Panc1 (cell line): Measurements from ENCODE around the gene LMAN1L.

ENCODE experiments used
- POLR2AphosphoS5 ChIP-seq: IDR thresholded peaks from 2 replicates; pipeline ENCODE4 v1.6.1; 2012; ENCODE audit warnings: mild to moderate bottlenecking, low read depth, low read length, moderate library complexity
- SIN3A ChIP-seq: IDR thresholded peaks from 2 replicates; pipeline ENCODE4 v1.6.1; 2012; ENCODE audit warnings: low read depth, mild to moderate bottlenecking, low read length, moderate library complexity, borderline replicate concordance; ENCODE audit not compliant: insufficient read depth
- TCF7L2 ChIP-seq: IDR thresholded peaks from 2 replicates; pipeline ENCODE4 v1.6.1; 2011; ENCODE audit warnings: mild to moderate bottlenecking, low read depth, low read length, inconsistent platforms
- TF ChIP-seq, protein P1 (sequence below): fragments of 450-650 bp; IDR thresholded peaks from 2 replicates; pipeline ENCODE4 v1.5.1; 2017; ENCODE audit warnings: mild to moderate bottlenecking
- TF ChIP-seq, protein P2 (sequence below), 2 experiments: IDR thresholded peaks; 2 replicates each; pipeline ENCODE4 v1.6.1; 2011 to 2012; ENCODE audit warnings: low read depth in 2 of 2, control low read depth in 1 of 2, low read length in 1 of 2, mild to moderate bottlenecking in 1 of 2, moderate library complexity in 1 of 2; ENCODE audit not compliant: insufficient read depth in 1 of 2

DNA sequence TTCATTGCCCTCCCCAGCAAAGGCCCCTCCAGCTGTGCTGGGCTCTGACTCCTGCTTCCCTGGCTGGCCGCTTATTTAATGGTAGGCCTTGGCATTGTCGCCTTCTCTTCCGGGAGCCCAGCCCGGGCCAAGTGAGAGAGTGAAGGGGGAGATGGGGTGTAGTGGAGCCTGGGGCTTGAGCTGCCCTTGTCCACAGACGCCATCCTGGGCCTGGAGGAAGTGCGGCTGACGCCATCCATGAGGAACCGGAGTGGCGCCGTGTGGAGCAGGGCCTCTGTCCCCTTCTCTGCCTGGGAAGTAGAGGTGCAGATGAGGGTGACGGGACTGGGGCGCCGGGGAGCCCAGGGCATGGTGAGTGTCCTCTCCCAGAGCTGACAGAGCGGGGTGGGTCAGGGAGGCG, 3.3 kb downstream of the LMAN1L start:
- TF ChIP-seq, protein P1, sequence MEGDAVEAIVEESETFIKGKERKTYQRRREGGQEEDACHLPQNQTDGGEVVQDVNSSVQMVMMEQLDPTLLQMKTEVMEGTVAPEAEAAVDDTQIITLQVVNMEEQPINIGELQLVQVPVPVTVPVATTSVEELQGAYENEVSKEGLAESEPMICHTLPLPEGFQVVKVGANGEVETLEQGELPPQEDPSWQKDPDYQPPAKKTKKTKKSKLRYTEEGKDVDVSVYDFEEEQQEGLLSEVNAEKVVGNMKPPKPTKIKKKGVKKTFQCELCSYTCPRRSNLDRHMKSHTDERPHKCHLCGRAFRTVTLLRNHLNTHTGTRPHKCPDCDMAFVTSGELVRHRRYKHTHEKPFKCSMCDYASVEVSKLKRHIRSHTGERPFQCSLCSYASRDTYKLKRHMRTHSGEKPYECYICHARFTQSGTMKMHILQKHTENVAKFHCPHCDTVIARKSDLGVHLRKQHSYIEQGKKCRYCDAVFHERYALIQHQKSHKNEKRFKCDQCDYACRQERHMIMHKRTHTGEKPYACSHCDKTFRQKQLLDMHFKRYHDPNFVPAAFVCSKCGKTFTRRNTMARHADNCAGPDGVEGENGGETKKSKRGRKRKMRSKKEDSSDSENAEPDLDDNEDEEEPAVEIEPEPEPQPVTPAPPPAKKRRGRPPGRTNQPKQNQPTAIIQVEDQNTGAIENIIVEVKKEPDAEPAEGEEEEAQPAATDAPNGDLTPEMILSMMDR: no peak
- no peak for TF ChIP-seq POLR2AphosphoS5
- TF ChIP-seq TCF7L2: no peak
- TF ChIP-seq, protein P2, sequence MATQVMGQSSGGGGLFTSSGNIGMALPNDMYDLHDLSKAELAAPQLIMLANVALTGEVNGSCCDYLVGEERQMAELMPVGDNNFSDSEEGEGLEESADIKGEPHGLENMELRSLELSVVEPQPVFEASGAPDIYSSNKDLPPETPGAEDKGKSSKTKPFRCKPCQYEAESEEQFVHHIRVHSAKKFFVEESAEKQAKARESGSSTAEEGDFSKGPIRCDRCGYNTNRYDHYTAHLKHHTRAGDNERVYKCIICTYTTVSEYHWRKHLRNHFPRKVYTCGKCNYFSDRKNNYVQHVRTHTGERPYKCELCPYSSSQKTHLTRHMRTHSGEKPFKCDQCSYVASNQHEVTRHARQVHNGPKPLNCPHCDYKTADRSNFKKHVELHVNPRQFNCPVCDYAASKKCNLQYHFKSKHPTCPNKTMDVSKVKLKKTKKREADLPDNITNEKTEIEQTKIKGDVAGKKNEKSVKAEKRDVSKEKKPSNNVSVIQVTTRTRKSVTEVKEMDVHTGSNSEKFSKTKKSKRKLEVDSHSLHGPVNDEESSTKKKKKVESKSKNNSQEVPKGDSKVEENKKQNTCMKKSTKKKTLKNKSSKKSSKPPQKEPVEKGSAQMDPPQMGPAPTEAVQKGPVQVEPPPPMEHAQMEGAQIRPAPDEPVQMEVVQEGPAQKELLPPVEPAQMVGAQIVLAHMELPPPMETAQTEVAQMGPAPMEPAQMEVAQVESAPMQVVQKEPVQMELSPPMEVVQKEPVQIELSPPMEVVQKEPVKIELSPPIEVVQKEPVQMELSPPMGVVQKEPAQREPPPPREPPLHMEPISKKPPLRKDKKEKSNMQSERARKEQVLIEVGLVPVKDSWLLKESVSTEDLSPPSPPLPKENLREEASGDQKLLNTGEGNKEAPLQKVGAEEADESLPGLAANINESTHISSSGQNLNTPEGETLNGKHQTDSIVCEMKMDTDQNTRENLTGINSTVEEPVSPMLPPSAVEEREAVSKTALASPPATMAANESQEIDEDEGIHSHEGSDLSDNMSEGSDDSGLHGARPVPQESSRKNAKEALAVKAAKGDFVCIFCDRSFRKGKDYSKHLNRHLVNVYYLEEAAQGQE (IDR thresholded peaks at IDR 0.05; ENCODE audit: insufficient read depth in 1 of 2, low read depth in 2 of 2, low read length in 1 of 2): no peak
- no peak for TF ChIP-seq SIN3A
